Spleen (tissue), 11 donors: ENCODE measurements around the gene OGDHL. TPM values are rescaled to one million over a fixed set of nuclear protein-coding genes. Genes with fewer than 3 reads are reported as not detected.
"Not testable (repeated sequence)": the region's sequence is repeated elsewhere in the genome, so short reads cannot be mapped to it uniquely, and the experiment has no call there.

Experiments used
- DNase-seq: peaks from one replicate; pipeline ENCODE4 v3.0.0-alpha.2; 2020
- H3K27ac ChIP-seq, 8 donors: fragments of 200-600 bp; sonication (generic) in 7 of 8; 1 replicate in 4 of 8; 2 replicates in 4 of 8; pipeline versions ENCODE4 v1.5.0 to v1.8.0; 2016 to 2021; ENCODE audit warnings: inconsistent platforms in 4 of 8, mild to moderate bottlenecking in 4 of 8, moderate library complexity in 1 of 8
- H3K27me3 ChIP-seq, 7 donors: fragments of 200-600 bp; sonication (generic) in 6 of 7; replicated peaks in 1 of 7; 1 replicate in 4 of 7; 2 replicates in 3 of 7; pipeline versions ENCODE4 v1.5.0 to v1.8.0; 2016 to 2021; ENCODE audit warnings: inconsistent platforms in 3 of 7, mild to moderate bottlenecking in 1 of 7
- H3K36me3 ChIP-seq, 6 donors: fragments of 200-600 bp; sonication (generic) in 5 of 6; 1 replicate in 4 of 6; 2 replicates in 2 of 6; pipeline versions ENCODE4 v1.5.0 to v1.8.0; 2016 to 2021; ENCODE audit warnings: inconsistent platforms in 2 of 6
- H3K4me1 ChIP-seq, 6 donors: fragments of 200-600 bp; sonication (generic) in 5 of 6; 1 replicate in 3 of 6; 2 replicates in 3 of 6; pipeline versions ENCODE4 v1.5.0 to v1.8.0; 2016 to 2021; ENCODE audit warnings: inconsistent platforms in 3 of 6
- H3K4me3 ChIP-seq, 8 donors: fragments of 200-600 bp; sonication (generic) in 7 of 8; 1 replicate in 4 of 8; 2 replicates in 4 of 8; pipeline versions ENCODE4 v1.5.0 to v1.8.0; 2016 to 2021; ENCODE audit warnings: inconsistent platforms in 4 of 8, mild to moderate bottlenecking in 4 of 8, moderate library complexity in 2 of 8
- H3K9me3 ChIP-seq, 8 donors: fragments of 200-600 bp; sonication (generic) in 7 of 8; 1 replicate in 4 of 8; 2 replicates in 4 of 8; pipeline versions ENCODE4 v1.5.0 to v1.8.0; 2016 to 2021; ENCODE audit warnings: inconsistent platforms in 4 of 8
- POLR2A ChIP-seq, 3 donors: fragments of 450-650 bp; IDR thresholded peaks; one replicate each; pipeline ENCODE4 v1.5.1; 2017; ENCODE audit warnings: antibody characterized with exemption in 3 of 3, mild to moderate bottlenecking in 1 of 3
- POLR2AphosphoS5 ChIP-seq, 3 donors: sonication (generic); formaldehyde crosslinking; IDR thresholded peaks; one replicate each; pipeline ENCODE4 v1.5.1; 2017; ENCODE audit warnings: antibody characterized with exemption in 3 of 3
- WGBS, 5 donors: extraction: QIAGEN DNeasy Blood & Tissue Kit in 3 of 5; methylation state at CpG; one replicate each; pipeline versions ENCODE4 v1.1.5 to v1.1.7; 2013 to 2018; 5-methylcytosine and 5-hydroxymethylcytosine counted together
- intact Hi-C: fragments of 100-400 bp; cut with DNase I; formaldehyde crosslinking; loops from one replicate; pipeline ENCODE4 v1.15.0; 2023; ENCODE audit warnings: low total_unique reads
- polyA plus RNA-seq, 3 donors: library from polyadenylated mRNA; stranded (reverse); fragments of 200-250 nt; gene quantifications; one replicate each; pipeline ENCODE4 v1.2.1, GENCODE V29; 2013
- total RNA-seq, 7 donors: library from RNA; depleted of rRNA in 3 of 7; stranded (reverse); fragments of >200 nt in 3 of 7; fragmentation: NEBNext Ultra II Directional in 4 of 7; extraction: Animal tissue kit (Norgen Biotek cat#: 25700) in 4 of 7; gene quantifications; one replicate each; pipeline versions ENCODE4 v1.1.0 to v1.2.1, GENCODE V29; 2016 to 2021
- TF ChIP-seq, protein P1 (sequence below), 11 experiments: fragments of 200-600 bp in 7 of 11; fragments of 450-650 bp in 4 of 11; sonication (generic) in 4 of 11; IDR thresholded peaks in 8 of 11; conservative IDR thresholded peaks in 3 of 11; 1 replicate in 7 of 11; 2 replicates in 4 of 11; pipeline versions ENCODE4 v1.4.0 to v1.8.0; 2016 to 2021; ENCODE audit warnings: antibody characterized with exemption in 11 of 11, inconsistent platforms in 4 of 11, mild to moderate bottlenecking in 1 of 11
- donor health status: healthy with polysubstance abuse.
- donor health status: DM: no; HTN: no; CAD: no; lungs with moderate emphysema.
- donor health status: DM: no; HTN: no; CAD: no.
- donor health status: Bipolar disorder and iron deficiency.
- donor health status: healthy.
- donor health status: DM: no; HTN: no; CAD: no.
- donor health status: DM: yes; HTN: yes; CAD: no.

OGDHL gene
- total and polyA plus RNA-seq, 10 donors, result 0.09 to 1.6 (median 0.19) TPM; not detected in 2

- Histone ChIP-seq H3K36me3 (no peaks in the 10 kb centered on the region), H3K27ac (no peak overlapping the region), H3K27me3 (no peaks in the 10 kb centered on the region), H3K4me1 (no peaks in the 10 kb centered on the region), H3K9me3 (no peaks in the 10 kb centered on the region), H3K4me3 (no peak overlapping the region)
- DNase-seq, result no peak
- intact Hi-C loops, result no loop called here
- TF ChIP-seq, protein P1, sequence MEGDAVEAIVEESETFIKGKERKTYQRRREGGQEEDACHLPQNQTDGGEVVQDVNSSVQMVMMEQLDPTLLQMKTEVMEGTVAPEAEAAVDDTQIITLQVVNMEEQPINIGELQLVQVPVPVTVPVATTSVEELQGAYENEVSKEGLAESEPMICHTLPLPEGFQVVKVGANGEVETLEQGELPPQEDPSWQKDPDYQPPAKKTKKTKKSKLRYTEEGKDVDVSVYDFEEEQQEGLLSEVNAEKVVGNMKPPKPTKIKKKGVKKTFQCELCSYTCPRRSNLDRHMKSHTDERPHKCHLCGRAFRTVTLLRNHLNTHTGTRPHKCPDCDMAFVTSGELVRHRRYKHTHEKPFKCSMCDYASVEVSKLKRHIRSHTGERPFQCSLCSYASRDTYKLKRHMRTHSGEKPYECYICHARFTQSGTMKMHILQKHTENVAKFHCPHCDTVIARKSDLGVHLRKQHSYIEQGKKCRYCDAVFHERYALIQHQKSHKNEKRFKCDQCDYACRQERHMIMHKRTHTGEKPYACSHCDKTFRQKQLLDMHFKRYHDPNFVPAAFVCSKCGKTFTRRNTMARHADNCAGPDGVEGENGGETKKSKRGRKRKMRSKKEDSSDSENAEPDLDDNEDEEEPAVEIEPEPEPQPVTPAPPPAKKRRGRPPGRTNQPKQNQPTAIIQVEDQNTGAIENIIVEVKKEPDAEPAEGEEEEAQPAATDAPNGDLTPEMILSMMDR (IDR thresholded peaks at IDR 0.05 in 8 of 11, conservative IDR thresholded peaks at IDR 0.05 in 3 of 11), result no peak
- TF ChIP-seq POLR2AphosphoS5 (IDR thresholded peaks at IDR 0.05) (no peak), POLR2A (IDR thresholded peaks at IDR 0.05) (no peak)
- WGBS, 5 donors, result 82 to 90% (median 85%) methylated on average over 10 of the region's 10 CpGs
Measured at GRCh38 chr10:49734676-49735075, 27.4 kb downstream of the OGDHL start.

GRCh38 chr10:49733866-49734265 lies 28.3 kb downstream of the OGDHL start:
- Histone ChIP-seq H3K4me1 (no peaks in the 10 kb centered on the region), H3K36me3 (no peaks in the 10 kb centered on the region), H3K27ac (no peak overlapping the region), H3K27me3 (no peaks in the 10 kb centered on the region), H3K9me3 (no peaks in the 10 kb centered on the region), H3K4me3 (no peak overlapping the region)
- DNase-seq, result no peak
- intact Hi-C loops, result no loop called here
- TF ChIP-seq, protein P1 (IDR thresholded peaks at IDR 0.05 in 8 of 11, conservative IDR thresholded peaks at IDR 0.05 in 3 of 11), result no peak
- TF ChIP-seq POLR2A (IDR thresholded peaks at IDR 0.05) (no peak), POLR2AphosphoS5 (IDR thresholded peaks at IDR 0.05) (no peak)
- 78 to 90% (median 90%) methylated on average over 7 of the region's 7 CpGs for WGBS, 5 donors

GRCh38 chr10:49726593-49726992 lies 35.5 kb downstream of the OGDHL start:
- H3K27me3 ChIP-seq, result no peaks in the 10 kb centered on the region
- no peaks in the 10 kb centered on the region for H3K36me3 ChIP-seq
- intact Hi-C loops, result no loop called here
- no peaks in the 10 kb centered on the region for H3K4me1 ChIP-seq
- no peak for TF ChIP-seq POLR2AphosphoS5 (IDR thresholded peaks at IDR 0.05)
- TF ChIP-seq, protein P1 (IDR thresholded peaks at IDR 0.05 in 8 of 11, conservative IDR thresholded peaks at IDR 0.05 in 3 of 11), result no peak
- no peak for TF ChIP-seq POLR2A (IDR thresholded peaks at IDR 0.05)
- peaks cover 0 to 31% (median 23%) of the 10 kb centered on the region in 8 donors for H3K9me3 ChIP-seq
- no peak overlapping the region for H3K27ac ChIP-seq
- no peak overlapping the region for H3K4me3 ChIP-seq
- WGBS, 5 donors, result 57 to 79% (median 69%) methylated on average over 2 of the region's 2 CpGs
- no peak for DNase-seq

DNA sequence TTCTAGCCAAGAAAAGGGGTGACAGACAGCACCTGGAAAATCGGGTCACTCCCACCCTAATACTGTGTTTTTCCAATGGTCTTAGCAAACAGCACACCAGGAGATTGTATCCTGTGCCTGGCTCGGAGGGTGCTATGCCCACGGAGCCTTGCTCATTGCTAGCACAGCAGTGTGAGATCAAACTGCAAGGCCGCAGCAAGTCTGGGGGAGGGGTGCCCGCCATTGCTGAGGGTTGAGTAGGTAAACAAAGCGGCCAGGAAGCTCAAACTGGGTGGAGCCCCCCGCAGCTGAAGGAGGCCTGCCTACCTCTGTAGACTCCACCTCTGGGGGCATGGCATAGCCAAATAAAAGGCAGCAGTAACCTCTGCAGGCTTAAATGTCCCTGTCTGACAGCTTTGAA lies 47.0 kb downstream of the OGDHL start:
- H3K36me3 ChIP-seq, DNase-seq, H3K4me3 ChIP-seq, intact Hi-C loops, H3K27ac ChIP-seq, H3K4me1 ChIP-seq: not testable (repeated sequence)
- Histone ChIP-seq H3K27me3 (peaks cover 0 to 24% (median 0%) of the 10 kb centered on the region in 7 donors), H3K9me3 (peaks cover 0 to 10% (median 0%) of the 10 kb centered on the region in 8 donors)
- 87 to 96% (median 87%) methylated on average over 6 to 7 of the region's 7 CpGs for WGBS, 5 donors

GRCh38 chr10:49713266-49713665 lies 48.9 kb downstream of the OGDHL start:
- H3K27ac ChIP-seq, result no peak overlapping the region
- no peak for TF ChIP-seq POLR2A (IDR thresholded peaks at IDR 0.05)
- TF ChIP-seq, protein P1 (IDR thresholded peaks at IDR 0.05 in 8 of 11, conservative IDR thresholded peaks at IDR 0.05 in 3 of 11), result no peak
- TF ChIP-seq POLR2AphosphoS5 (IDR thresholded peaks at IDR 0.05), result no peak
- no peaks in the 10 kb centered on the region for H3K36me3 ChIP-seq
- intact Hi-C loops, result no loop called here
- H3K27me3 ChIP-seq, result peaks cover 0 to 25% (median 0%) of the 10 kb centered on the region in 7 donors
- peaks cover 0 to 10% (median 0%) of the 10 kb centered on the region in 8 donors for H3K9me3 ChIP-seq
- WGBS, 5 donors, result 67 to 93% (median 70%) methylated on average over 5 of the region's 5 CpGs
- no peak for DNase-seq
- no peak overlapping the region for H3K4me3 ChIP-seq
- H3K4me1 ChIP-seq, result no peaks in the 10 kb centered on the region
